Upper lobe of left lung (tissue), 6 donors: ENCODE data around the gene FNDC4. TPM values are rescaled to one million over a fixed set of nuclear protein-coding genes. Genes with fewer than 3 reads are reported as not detected.
A peak's percentile ranks its signal among the peaks of the same experiment; 100 is the strongest.

Source experiments
- ATAC-seq, 2 donors: fragments of 200-7000 bp; cut with Tn5 transposase; one replicate each; pipeline ENCODE4 v1.9.1; 2022; ENCODE audit warnings: mild to moderate bottlenecking in 2 of 2, moderate library complexity in 2 of 2; ENCODE audit not compliant: low FRiP score in 2 of 2
- DNase-seq, 2 donors: peaks; one replicate each; pipeline ENCODE4 v3.0.0-alpha.2; 2019 to 2020
- H3K27ac ChIP-seq, 4 donors: fragments of 200-600 bp; sonication (generic); one replicate each; pipeline ENCODE4 v1.5.1; 2016 to 2019
- H3K27me3 ChIP-seq, 4 donors: fragments of 200-600 bp; sonication (generic); one replicate each; pipeline ENCODE4 v1.5.1; 2017 to 2019
- H3K36me3 ChIP-seq, 4 donors: fragments of 200-600 bp; sonication (generic); one replicate each; pipeline ENCODE4 v1.5.1; 2016 to 2019
- H3K4me1 ChIP-seq, 4 donors: fragments of 200-600 bp; sonication (generic); one replicate each; pipeline ENCODE4 v1.5.1; 2018 to 2019
- H3K4me3 ChIP-seq, 4 donors: fragments of 200-600 bp; sonication (generic); one replicate each; pipeline ENCODE4 v1.5.1; 2017 to 2019; ENCODE audit warnings: mild to moderate bottlenecking in 2 of 4, moderate library complexity in 1 of 4
- H3K9me3 ChIP-seq, 4 donors: fragments of 200-600 bp; sonication (generic); one replicate each; pipeline ENCODE4 v1.5.1; 2018 to 2019
- CTCF ChIP-seq, 6 experiments: fragments of 450-650 bp in 4 of 6; fragments of 200-600 bp in 2 of 6; sonication (generic) in 2 of 6; IDR thresholded peaks; one replicate each; pipeline ENCODE4 v1.5.1; 2016 to 2019; ENCODE audit warnings: antibody characterized with exemption in 6 of 6
- EP300 ChIP-seq, 4 donors: sonication (generic); formaldehyde crosslinking; IDR thresholded peaks; one replicate each; pipeline ENCODE4 v1.5.1; 2017; ENCODE audit warnings: antibody characterized with exemption in 4 of 4, control low read depth in 2 of 4
- POLR2A ChIP-seq, 4 donors: fragments of 450-650 bp; IDR thresholded peaks; one replicate each; pipeline ENCODE4 v1.5.1; 2016 to 2017; ENCODE audit warnings: antibody characterized with exemption in 4 of 4, mild to moderate bottlenecking in 2 of 4
- POLR2AphosphoS5 ChIP-seq, 2 donors: sonication (generic); formaldehyde crosslinking; IDR thresholded peaks; one replicate each; pipeline ENCODE4 v1.5.1; 2017; ENCODE audit warnings: antibody characterized with exemption in 2 of 2
- WGBS, 2 donors: methylation state at CpG; one replicate each; pipeline ENCODE4 v1.1.5; 2017 to 2018; 5-methylcytosine and 5-hydroxymethylcytosine counted together
- total RNA-seq, 6 donors: library from RNA; depleted of rRNA in 4 of 6; stranded (reverse); fragments of >200 nt in 4 of 6; gene quantifications; one replicate each; pipeline versions ENCODE4 v1.1.0 to v1.2.1, GENCODE V29; 2016 to 2021
- donor health status: DM: no; HTN: no; CAD: no; lungs with moderate emphysema.
- donor health status: DM: no; HTN: yes; CAD: no; lungs with severe emphysema.

Gene FNDC4
- total RNA-seq, 6 donors from 2014 or later, result 1.1 to 4.6 (median 2.6) TPM; not detected in 1

GRCh38 chr2:27494284-27494943, 586 bp downstream of the FNDC4 start:
- WGBS, 2 donors, result 39 to 48% methylated on average over 14 to 16 of the region's 35 CpGs
- H3K27me3 ChIP-seq, result peaks cover 0 to 14% (median 6%) of the 10 kb centered on the region in 4 donors
- peak overlapping the region; percentile 31 to 67 (median 64) for H3K4me3 ChIP-seq
- peaks cover 9 to 22% (median 17%) of the 10 kb centered on the region in 4 donors for H3K4me1 ChIP-seq
- no peaks in the 10 kb centered on the region for H3K9me3 ChIP-seq
- peak overlapping the region in 2 of 4 donors; percentile 36 to 52 for H3K27ac ChIP-seq
- no peaks in the 10 kb centered on the region for H3K36me3 ChIP-seq
- DNase-seq (no peak), ATAC-seq (peak in 1 of 2 donors; percentile 54)
- peak in 1 of 2 donors; percentile 62 for TF ChIP-seq POLR2AphosphoS5 (IDR thresholded peaks at IDR 0.05)
- no peak for TF ChIP-seq EP300 (IDR thresholded peaks at IDR 0.05)
- TF ChIP-seq CTCF (IDR thresholded peaks at IDR 0.05), result peak in 1 of 6 experiments; percentile 5
- TF ChIP-seq POLR2A (IDR thresholded peaks at IDR 0.05), result no peak

- Histone ChIP-seq H3K4me1 (peaks cover 12 to 27% (median 21%) of the 10 kb centered on the region in 4 donors), H3K9me3 (no peaks in the 10 kb centered on the region), H3K27me3 (peaks cover 0 to 14% (median 6%) of the 10 kb centered on the region in 4 donors), H3K36me3 (no peaks in the 10 kb centered on the region), H3K4me3 (no peak overlapping the region), H3K27ac (peak overlapping the region in 1 of 4 donors; percentile 52)
- TF ChIP-seq CTCF (IDR thresholded peaks at IDR 0.05) (no peak), POLR2AphosphoS5 (IDR thresholded peaks at IDR 0.05) (no peak), EP300 (IDR thresholded peaks at IDR 0.05) (no peak), POLR2A (IDR thresholded peaks at IDR 0.05) (no peak)
- ATAC-seq, result no peak
- 92 to 95% methylated on average over 13 of the region's 13 CpGs for WGBS, 2 donors
- peak in 1 of 2 donors; percentile 47 for DNase-seq
These were observed 1.1 kb downstream of the FNDC4 start for GRCh38 chr2:27493948-27494283.

GRCh38 chr2:27492557-27492956, 2.4 kb downstream of the FNDC4 start:
- 82 to 93% methylated on average over 4 of the region's 4 CpGs for WGBS, 2 donors
- H3K4me1 ChIP-seq, result peaks cover 19 to 31% (median 26%) of the 10 kb centered on the region in 4 donors

GRCh38 chr2:27489498-27490397, 5.3 kb downstream of the FNDC4 start, which contains the start of gene IFT172:
IFT172 (minus strand) TSS chr2:27489743; CDS start chr2:27489653, 90 bp downstream.
- Histone ChIP-seq H3K27me3 (peaks cover 0 to 5% (median under 1%) of the 10 kb centered on the region in 4 donors), H3K4me3 (peak within 1 kb of the TSS; percentile 43 to 73 (median 58)), H3K27ac (peak within 1 kb of the TSS; percentile 63 to 80 (median 69)), H3K36me3 (peaks cover 0 to 4% (median 0%) of the 10 kb centered on the region in 4 donors), H3K9me3 (no peaks in the 10 kb centered on the region), H3K4me1 (peaks cover 13 to 22% (median 18%) of the 10 kb centered on the region in 4 donors)
- DNase-seq, result peak; percentile 95 to 100
- WGBS, 2 donors, result 11 to 25% methylated on average over 16 to 41 of the region's 43 CpGs
- ATAC-seq, result peak; percentile 98
- TF ChIP-seq POLR2A (IDR thresholded peaks at IDR 0.05), result peak in 3 of 4 donors; percentile 46 to 73 (median 57)
- peak in 1 of 4 donors; percentile 32 for TF ChIP-seq EP300 (IDR thresholded peaks at IDR 0.05)
- TF ChIP-seq CTCF (IDR thresholded peaks at IDR 0.05), result peak in 1 of 6 experiments; percentile 14
- TF ChIP-seq POLR2AphosphoS5 (IDR thresholded peaks at IDR 0.05), result peak; percentile 50 to 87

More at GRCh38 chr2:27492557-27492956, 2.4 kb downstream of the FNDC4 start:
- DNase-seq, result no peak
- no peaks in the 10 kb centered on the region for H3K9me3 ChIP-seq
- TF ChIP-seq EP300 (IDR thresholded peaks at IDR 0.05) (no peak), POLR2A (IDR thresholded peaks at IDR 0.05) (no peak), POLR2AphosphoS5 (IDR thresholded peaks at IDR 0.05) (no peak), CTCF (IDR thresholded peaks at IDR 0.05) (no peak)
- ATAC-seq, result no peak
- H3K27me3 ChIP-seq, result peaks cover 0 to 14% (median 6%) of the 10 kb centered on the region in 4 donors
- no peak overlapping the region for H3K4me3 ChIP-seq
- H3K36me3 ChIP-seq, result no peaks in the 10 kb centered on the region
- H3K27ac ChIP-seq, result no peak overlapping the region
